AG09309 (cell line): Measurements from ENCODE around the gene FBN3.

Experiments used
- DNase-seq: peaks from one replicate; pipeline ENCODE4 v3.0.0-alpha.2; 2010; ENCODE audit warnings: low read depth
- H3K4me3 ChIP-seq: 2 replicates; pipeline ENCODE4 v1.5.1; 2011; ENCODE audit warnings: mild to moderate bottlenecking, low read depth, low read length, moderate library complexity; ENCODE audit not compliant: control insufficient read depth
- CTCF ChIP-seq: IDR thresholded peaks from 2 replicates; pipeline ENCODE4 v1.5.1; 2011; ENCODE audit warnings: mild to moderate bottlenecking, low read depth, low read length, inconsistent platforms; ENCODE audit not compliant: insufficient read depth, control insufficient read depth; ENCODE audit errors: missing control alignments

FBN3 gene

GRCh38 chr19:8148410-8149260 is 757 bp downstream of the FBN3 start:
- no peak for TF ChIP-seq CTCF
- DNase-seq = no peak
- no peak overlapping the region for H3K4me3 ChIP-seq

- no peak overlapping the region for H3K4me3 ChIP-seq
- no peak for TF ChIP-seq CTCF
Measured at GRCh38 chr19:8148088-8148409, 1.3 kb downstream of the FBN3 start.

GRCh38 chr19:8147582-8147978 is 1.8 kb downstream of the FBN3 start:
- no peak overlapping the region for H3K4me3 ChIP-seq
- no peak for DNase-seq
- TF ChIP-seq CTCF = no peak

More at GRCh38 chr19:8148088-8148409, 1.3 kb downstream of the FBN3 start:
- no peak for DNase-seq

- DNase-seq = no peak
- TF ChIP-seq CTCF = no peak
- H3K4me3 ChIP-seq = no peak overlapping the region
Measured at GRCh38 chr19:8146877-8147581, 2.4 kb downstream of the FBN3 start.

- no peak overlapping the region for H3K4me3 ChIP-seq
- TF ChIP-seq CTCF = no peak
Measured at GRCh38 chr19:8144273-8144995, 5.0 kb downstream of the FBN3 start.

GRCh38 chr19:8143041-8143440 is 6.4 kb downstream of the FBN3 start:
- no peak for TF ChIP-seq CTCF
- DNase-seq = no peak

More at GRCh38 chr19:8144273-8144995, 5.0 kb downstream of the FBN3 start:
- DNase-seq = no peak

More at GRCh38 chr19:8143041-8143440, 6.4 kb downstream of the FBN3 start:
- no peak overlapping the region for H3K4me3 ChIP-seq
